Bone marrow (tissue), 2 donors: Measurements from ENCODE around the gene SFT2D3.

Experiments
- DNase-seq, 2 donors: peaks; one replicate each; lab custom pipeline; 2025; lab: John Stamatoyannopoulos, UW

Gene SFT2D3, protein sequence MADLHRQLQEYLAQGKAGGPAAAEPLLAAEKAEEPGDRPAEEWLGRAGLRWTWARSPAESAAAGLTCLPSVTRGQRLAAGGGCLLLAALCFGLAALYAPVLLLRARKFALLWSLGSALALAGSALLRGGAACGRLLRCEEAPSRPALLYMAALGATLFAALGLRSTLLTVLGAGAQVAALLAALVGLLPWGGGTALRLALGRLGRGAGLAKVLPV

DNA sequence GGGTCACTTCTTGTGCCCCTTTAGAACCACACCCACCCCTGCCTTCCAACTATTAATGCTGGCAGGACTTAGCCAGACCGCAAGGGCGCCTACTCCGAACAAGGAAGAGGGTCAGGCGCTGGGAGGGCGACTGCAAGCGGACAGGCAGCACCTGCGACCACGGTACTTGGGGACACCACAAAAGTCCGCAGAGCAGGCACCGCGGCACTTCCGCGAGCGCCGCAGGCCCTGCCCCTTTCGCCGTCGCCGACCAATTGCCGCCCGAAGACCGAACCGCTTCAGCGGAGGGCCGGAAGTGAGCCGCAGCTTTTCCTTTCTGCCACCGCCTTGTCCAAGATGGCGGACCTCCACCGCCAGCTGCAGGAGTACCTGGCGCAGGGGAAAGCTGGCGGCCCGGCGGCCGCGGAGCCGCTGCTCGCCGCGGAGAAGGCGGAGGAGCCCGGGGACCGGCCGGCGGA lies at the start of gene SFT2D3:
SFT2D3 (plus strand) TSS at position 305 of the 458 bp plus-strand sequence; CDS start at position 337, 32 bp downstream.
- peak; percentile 85 to 90 for DNase-seq

- DNase-seq: no peak
Measured at GRCh38 chr2:127651971-127652550, 49.2 kb upstream of the SFT2D3 start.

GRCh38 chr2:127652786-127653357 lies 48.4 kb upstream of the SFT2D3 start:
- DNase-seq: no peak

- no peak for DNase-seq
Measured at GRCh38 chr2:127653421-127654083, 47.7 kb upstream of the SFT2D3 start.

DNA sequence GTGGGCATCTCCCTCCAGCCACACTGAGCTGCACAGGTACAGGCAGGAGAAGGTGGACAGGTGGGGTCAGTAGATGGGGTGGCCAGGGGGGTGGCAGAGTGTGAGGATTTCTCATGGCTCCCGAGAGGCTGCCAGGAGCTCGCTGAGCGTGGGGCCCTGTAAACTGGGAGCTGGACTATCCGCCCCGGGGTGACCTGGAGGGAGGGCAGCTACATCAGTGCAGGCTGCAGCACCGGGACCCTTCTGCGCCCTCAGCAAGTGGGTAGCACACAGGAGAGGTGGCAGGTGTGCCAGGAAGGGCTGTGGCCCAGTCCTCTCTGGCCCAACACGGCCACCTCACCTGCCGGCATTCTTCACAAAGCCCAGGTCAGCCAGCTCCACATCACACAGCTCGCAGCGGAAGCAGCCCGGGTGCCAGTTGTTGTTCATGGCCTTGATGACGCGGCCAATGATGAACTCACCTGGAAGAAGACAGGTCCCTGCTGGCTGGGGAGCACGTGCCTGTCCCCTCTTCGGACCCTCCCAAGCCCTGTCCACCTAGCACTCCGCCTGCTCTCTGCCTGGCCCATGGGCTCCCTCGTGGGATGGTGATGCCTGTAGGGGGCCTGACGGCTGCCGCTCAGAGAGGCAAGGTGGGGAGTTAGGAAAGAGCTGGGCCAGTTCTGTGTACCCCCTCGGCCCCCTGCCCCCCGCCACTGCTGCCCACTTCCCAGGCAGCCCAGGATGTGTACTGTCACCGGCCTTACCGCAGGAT lies 47.0 kb upstream of the SFT2D3 start:
- DNase-seq: no peak

GRCh38 chr2:127654838-127655175 lies 46.5 kb upstream of the SFT2D3 start:
- DNase-seq: no peak

GRCh38 chr2:127655209-127656073 lies 45.9 kb upstream of the SFT2D3 start:
- DNase-seq: no peak

DNA sequence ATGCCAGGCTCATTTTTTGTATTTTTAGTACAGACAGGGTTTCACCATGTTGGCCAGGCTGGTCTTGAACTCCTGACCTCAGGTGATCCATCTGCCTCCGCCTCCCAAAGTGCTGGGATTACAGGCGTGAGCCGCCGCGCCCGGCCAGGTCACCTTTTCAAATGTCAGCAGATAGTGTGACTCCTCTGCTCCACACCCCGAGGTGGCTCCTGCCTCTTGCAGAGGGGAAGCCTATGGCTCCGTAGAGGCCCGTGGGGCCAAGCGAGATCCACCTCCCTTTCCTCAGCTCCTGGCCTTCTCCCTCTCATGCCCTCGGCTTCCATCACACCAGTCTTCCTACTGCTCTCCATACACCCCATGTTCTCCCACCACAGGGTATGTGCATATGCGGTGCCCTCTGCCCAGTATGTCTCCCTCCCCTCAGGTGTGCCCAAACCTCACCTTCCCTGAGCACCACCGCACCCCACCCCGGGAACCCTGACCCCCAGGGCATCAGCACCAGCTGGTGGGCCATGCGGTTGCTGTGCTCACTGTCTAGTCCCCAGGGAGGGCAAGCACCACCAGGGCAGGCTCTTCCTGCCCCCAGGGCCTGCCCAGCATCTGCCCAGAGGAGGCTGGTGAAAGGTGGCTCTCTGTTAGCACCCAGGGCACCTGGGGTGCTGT lies 44.6 kb upstream of the SFT2D3 start:
- no peak for DNase-seq

- DNase-seq: no peak
Measured at GRCh38 chr2:127657232-127657595, 44.1 kb upstream of the SFT2D3 start.

DNA sequence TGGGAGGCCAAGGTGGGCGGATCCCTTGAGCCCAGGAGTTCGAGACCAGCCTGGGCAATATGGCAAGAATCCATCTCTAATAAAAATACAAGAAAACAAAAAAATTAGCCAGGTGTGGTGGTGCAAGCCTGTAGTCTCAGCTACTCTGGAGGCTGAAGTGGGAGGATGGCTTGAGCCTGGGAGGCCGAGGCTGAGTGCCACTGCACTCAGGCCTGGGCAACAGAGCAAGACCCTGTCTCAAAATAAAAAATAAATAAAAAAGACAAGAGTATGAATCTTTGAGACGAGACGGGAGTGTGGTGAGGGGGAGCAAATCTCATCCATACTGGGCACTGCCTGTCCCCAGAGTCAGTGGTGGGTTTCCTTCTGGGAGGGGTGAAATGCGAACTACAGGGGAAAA lies 43.2 kb upstream of the SFT2D3 start:
- no peak for DNase-seq

DNA sequence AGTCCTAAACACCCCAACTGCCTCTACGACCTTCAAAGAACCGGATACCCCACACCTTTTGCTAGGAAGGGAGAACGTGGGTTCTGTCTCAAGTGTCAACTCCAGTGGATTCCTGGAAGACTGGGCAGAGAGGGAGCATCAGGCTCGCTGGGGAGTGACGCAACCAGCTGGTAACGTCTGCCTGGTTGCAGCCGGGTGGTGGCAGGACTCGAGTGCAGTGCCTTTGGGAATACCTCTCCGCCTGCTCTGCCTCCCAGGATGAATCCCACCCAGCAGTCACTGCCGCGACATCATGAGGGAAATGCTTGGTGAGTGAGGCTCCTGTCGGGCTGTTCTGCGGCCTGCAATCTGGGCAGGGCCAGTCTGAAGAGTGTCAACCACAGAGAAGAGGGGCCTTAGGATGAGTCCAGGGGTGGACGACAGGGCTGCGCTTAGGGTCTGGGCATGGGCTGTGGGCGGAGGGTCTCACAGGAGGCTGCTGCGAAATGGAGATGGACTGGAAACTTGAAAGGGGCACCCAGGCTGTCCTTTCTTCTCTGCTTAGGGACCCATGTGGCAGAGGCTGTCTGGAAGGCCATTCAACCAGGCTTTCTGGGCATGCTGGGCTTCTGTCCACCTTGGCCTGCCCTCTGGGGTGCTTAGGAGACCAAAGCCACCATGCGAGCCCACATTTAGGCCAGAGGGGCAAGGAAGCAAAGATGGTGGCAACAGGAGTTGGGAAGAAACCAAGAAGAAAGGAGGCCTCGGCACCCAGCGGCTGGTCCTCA lies 42.5 kb upstream of the SFT2D3 start:
- DNase-seq: no peak

GRCh38 chr2:127659408-127660290 lies 41.6 kb upstream of the SFT2D3 start:
- no peak for DNase-seq

GRCh38 chr2:127660291-127660578 lies 41.1 kb upstream of the SFT2D3 start:
- no peak for DNase-seq

GRCh38 chr2:127661072-127661649 lies 40.1 kb upstream of the SFT2D3 start:
- no peak for DNase-seq

- DNase-seq: no peak
Measured at GRCh38 chr2:127661949-127662510, 39.3 kb upstream of the SFT2D3 start.

GRCh38 chr2:127662937-127663565 lies 38.2 kb upstream of the SFT2D3 start:
- no peak for DNase-seq

DNA sequence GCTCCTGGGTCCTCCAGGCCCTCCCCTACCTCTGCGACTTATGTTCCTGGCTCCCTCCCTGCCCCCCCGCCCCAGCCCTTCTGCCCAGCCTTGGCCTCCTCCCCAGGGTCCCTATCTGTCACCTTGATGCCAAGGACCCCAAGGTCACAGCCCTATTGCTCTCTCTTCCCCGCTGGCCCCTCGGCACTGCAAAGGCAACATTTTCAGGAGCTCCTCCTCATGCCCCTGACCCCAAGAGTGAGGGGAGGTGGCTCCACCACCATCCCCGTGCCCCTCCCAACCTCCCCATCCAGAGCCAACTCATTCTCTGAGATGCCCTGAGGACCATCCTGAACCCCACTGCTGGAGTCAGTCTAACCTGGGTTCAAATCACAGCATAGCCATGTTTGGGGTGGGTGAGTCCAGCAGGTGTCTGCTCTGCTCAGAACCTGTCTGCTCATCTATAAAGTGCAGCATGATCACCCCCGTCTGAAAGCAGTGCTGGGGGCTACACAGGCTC lies 37.7 kb upstream of the SFT2D3 start:
- DNase-seq: no peak
